GM12801 (cell line): ENCODE measurements around the gene GLRX3.

Experiments
- CTCF ChIP-seq: IDR thresholded peaks from one replicate; pipeline ENCODE4 v1.5.1; 2011; ENCODE audit warnings: control low read depth; ENCODE audit not compliant: insufficient read length; ENCODE audit errors: extremely low read depth

GLRX3 gene

GRCh38 chr10:130135676-130136225, 440 bp upstream of the GLRX3 start:
- no peak for TF ChIP-seq CTCF

DNA sequence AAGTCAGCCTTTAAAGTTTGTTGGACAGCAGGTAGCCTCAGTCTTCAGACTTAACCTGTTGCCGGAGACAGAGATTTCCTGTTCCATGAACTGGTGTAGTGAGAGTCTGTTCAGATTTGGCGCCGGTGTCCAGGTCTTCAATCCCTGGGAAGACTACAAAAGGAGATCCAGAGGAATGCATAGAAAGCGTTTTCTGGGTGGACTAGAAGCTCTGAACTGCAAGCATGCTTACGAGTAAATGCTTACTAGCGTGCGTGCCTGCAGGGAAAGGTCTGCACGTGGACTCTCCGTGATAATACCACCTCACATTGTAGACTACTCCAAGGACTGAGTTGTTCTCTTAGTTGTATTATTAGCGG, 878 bp downstream of the GLRX3 start:
- no peak for TF ChIP-seq CTCF

DNA sequence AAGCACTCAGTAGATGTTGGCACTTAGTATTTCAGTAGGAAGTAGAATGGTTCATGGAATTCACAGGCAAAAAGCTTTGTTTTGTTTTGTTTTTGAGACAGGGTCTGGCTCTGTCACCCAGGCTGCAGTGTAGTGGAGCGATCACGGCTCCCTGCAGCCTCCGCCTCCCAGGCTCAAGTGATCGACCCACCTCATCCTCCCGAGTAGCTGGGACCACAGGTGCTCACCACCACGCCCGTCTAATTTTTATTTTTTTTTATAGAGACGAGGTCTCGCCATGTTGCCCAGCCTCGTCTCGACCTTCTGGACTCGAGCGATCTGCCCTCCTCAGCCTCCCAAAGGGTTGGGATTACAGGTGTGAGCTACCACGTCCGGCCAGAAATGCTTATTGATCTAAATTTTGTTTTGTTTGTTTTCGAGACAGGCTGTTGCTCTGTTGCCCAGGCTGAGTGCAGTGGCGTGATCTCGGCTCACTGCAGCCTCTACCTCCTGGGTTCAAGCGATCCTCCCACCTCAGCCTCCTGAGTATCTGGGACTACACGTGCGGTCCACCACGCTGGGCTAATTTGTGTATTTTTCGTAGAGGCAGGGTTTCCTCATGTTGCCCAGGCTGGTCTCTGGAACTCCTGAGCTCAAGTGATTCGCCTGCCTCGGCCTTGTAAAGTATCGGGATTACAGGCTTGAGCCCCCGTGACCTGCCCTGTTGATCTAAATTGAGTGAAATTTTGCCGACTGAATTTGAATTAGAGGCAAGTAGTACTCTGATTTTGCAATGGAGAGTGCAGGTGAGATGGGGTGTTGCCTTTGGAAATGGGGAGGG, 1.7 kb downstream of the GLRX3 start:
- TF ChIP-seq CTCF = no peak

GRCh38 chr10:130138479-130138866, 2.3 kb downstream of the GLRX3 start:
- no peak for TF ChIP-seq CTCF

DNA sequence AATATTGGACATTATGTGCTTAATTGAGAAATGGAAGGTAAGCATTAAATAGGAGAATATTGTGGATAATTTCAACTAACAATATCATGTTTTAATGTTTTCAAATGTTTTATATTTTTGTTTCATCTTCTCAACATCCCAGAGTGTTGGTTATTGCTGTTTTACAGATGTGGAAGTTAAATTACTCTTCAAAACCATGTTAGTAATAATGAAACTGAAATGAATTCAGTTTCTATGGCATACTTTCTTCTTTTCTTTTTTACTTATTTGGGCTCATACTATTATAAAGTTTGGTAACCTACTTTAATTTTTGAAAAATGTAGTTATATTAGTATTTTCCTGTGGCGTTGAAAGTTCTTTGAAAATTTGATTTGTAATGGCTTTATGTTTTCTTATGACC, 4.2 kb downstream of the GLRX3 start:
- TF ChIP-seq CTCF = no peak

DNA sequence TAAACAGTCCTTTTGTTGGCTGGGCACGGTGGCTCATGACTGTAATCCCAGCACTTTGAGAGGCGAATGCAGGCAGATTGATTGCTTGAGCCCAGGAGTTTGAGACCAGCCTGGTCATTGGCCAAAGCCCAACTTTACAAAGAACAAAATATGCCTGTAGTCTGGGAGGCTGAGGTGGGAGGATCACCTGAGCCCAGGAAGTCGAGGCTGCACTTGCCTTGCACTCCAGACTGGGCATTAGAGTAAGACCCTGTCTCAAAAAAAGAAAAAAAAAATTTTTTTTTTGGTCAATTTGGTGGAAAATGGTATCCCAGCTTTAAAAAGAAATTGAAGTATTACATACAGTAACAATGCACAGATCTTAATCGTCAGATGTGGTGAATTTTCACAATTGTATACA, 4.8 kb downstream of the GLRX3 start:
- TF ChIP-seq CTCF = no peak

DNA sequence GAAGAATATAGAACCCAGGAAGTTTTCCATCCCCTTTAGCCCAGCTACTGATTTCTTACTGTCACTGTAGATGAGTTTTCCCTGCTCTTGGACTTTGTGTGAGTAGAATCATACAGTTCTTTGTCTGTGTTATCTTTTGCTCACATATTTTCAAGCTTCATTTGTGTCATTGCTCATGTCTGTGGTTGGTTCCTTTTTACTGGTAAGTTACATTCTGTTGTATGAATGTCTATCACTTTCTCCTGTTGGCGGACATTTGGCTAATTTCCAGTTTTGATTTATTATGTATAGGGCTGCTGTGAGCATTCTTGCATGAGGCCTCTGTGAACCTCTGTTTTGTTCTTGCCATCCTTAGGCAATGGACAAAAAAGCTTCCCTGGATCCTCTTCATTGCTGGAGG, 5.3 kb downstream of the GLRX3 start:
- TF ChIP-seq CTCF = no peak
